Endodermal cell (in vitro differentiated cells): Measurements from ENCODE around the gene CDC42BPB. TPM values are rescaled to one million over a fixed set of nuclear protein-coding genes. Genes with fewer than 3 reads are reported as not detected.

ENCODE experiments used
- DNase-seq: peaks from one replicate; pipeline ENCODE4 v3.0.0-alpha.2; 2017
- H3K27ac ChIP-seq: 2 replicates; pipeline ENCODE4 v1.5.1; 2013; ENCODE audit warnings: mild to moderate bottlenecking, low read depth, low read length, moderate library complexity
- H3K27me3 ChIP-seq: 2 replicates; pipeline ENCODE4 v1.6.1; 2013; ENCODE audit warnings: mild to moderate bottlenecking, low read length, moderate library complexity; ENCODE audit not compliant: insufficient read depth, control insufficient read depth, poor library complexity, severe bottlenecking
- H3K36me3 ChIP-seq: 2 replicates; pipeline ENCODE4 v1.7.0; 2013; ENCODE audit warnings: mild to moderate bottlenecking, low read length, moderate library complexity; ENCODE audit not compliant: control insufficient read depth, insufficient read depth
- H3K4me1 ChIP-seq: one replicate; pipeline ENCODE4 v1.7.0; 2013; ENCODE audit warnings: low read length; ENCODE audit not compliant: control insufficient read depth, insufficient read depth
- H3K4me3 ChIP-seq: 2 replicates; pipeline ENCODE4 v1.5.1; 2013; ENCODE audit warnings: mild to moderate bottlenecking, low read length, moderate library complexity
- H3K9ac ChIP-seq: 2 replicates; pipeline ENCODE4 v1.6.1; 2013; ENCODE audit warnings: mild to moderate bottlenecking, low read length, moderate library complexity; ENCODE audit not compliant: poor library complexity, severe bottlenecking; ENCODE audit errors: extremely low read depth
- H3K9me3 ChIP-seq: 2 replicates; pipeline ENCODE4 v1.6.1; 2013; ENCODE audit warnings: mild to moderate bottlenecking, low read length, moderate library complexity; ENCODE audit not compliant: control insufficient read depth
- H3K27ac Mint-ChIP-seq: 2 replicates; pipeline ENCODE4 v1.8.0; 2020; ENCODE audit warnings: mixed read lengths
- H3K27me3 Mint-ChIP-seq: 2 replicates; pipeline ENCODE4 v1.8.0; 2021; ENCODE audit warnings: mild to moderate bottlenecking, mixed read lengths; ENCODE audit not compliant: insufficient read depth
- H3K36me3 Mint-ChIP-seq: 2 replicates; pipeline ENCODE4 v1.8.0; 2020; ENCODE audit warnings: low read depth, mixed read lengths
- H3K4me1 Mint-ChIP-seq: 2 replicates; pipeline ENCODE4 v1.8.0; 2020; ENCODE audit warnings: mixed read lengths
- H3K4me3 Mint-ChIP-seq: 2 replicates; pipeline ENCODE4 v1.8.0; 2020; ENCODE audit warnings: mild to moderate bottlenecking, moderate library complexity, mixed read lengths
- H3K9me3 Mint-ChIP-seq: 2 replicates; pipeline ENCODE4 v1.8.0; 2020; ENCODE audit warnings: mild to moderate bottlenecking, mixed read lengths
- WGBS, 2 experiments: methylation state at CpG; one replicate each; pipeline versions ENCODE4 v1.1.5 to v1.1.7; 2013; ENCODE audit warnings: missing lambda C conversion rate in 2 of 2, mixed read lengths in 1 of 2; ENCODE audit not compliant: insufficient coverage in 1 of 2, insufficient read length in 1 of 2; 5-methylcytosine and 5-hydroxymethylcytosine counted together
- total RNA-seq, 2 donors: library from RNA; stranded (reverse); fragmentation: NEBNext Ultra II Directional in 1 of 2; extraction: Animal tissue kit (Norgen Biotek cat#: 25700) in 1 of 2; gene quantifications; 2 replicates in 1 of 2; 3 replicates in 1 of 2; pipeline ENCODE4 v1.2.1, GENCODE V29; 2021
- TF ChIP-seq, protein P1 (sequence below): fragments of 200-600 bp; sonication (generic); conservative IDR thresholded peaks from 2 replicates; pipeline ENCODE4 v1.5.0; 2021; ENCODE audit warnings: antibody characterized with exemption, mild to moderate bottlenecking

The CDC42BPB gene
- total RNA-seq, 2 donors from 2014 or later = 120 to 123 TPM

GRCh38 chr14:103021684-103022001 is 35.7 kb downstream of the CDC42BPB start:
- H3K27ac ChIP-seq = no peak overlapping the region
- peaks cover 16% of the 10 kb centered on the region for H3K9me3 Mint-ChIP-seq
- H3K27me3 Mint-ChIP-seq = no peaks in the 10 kb centered on the region

DNA sequence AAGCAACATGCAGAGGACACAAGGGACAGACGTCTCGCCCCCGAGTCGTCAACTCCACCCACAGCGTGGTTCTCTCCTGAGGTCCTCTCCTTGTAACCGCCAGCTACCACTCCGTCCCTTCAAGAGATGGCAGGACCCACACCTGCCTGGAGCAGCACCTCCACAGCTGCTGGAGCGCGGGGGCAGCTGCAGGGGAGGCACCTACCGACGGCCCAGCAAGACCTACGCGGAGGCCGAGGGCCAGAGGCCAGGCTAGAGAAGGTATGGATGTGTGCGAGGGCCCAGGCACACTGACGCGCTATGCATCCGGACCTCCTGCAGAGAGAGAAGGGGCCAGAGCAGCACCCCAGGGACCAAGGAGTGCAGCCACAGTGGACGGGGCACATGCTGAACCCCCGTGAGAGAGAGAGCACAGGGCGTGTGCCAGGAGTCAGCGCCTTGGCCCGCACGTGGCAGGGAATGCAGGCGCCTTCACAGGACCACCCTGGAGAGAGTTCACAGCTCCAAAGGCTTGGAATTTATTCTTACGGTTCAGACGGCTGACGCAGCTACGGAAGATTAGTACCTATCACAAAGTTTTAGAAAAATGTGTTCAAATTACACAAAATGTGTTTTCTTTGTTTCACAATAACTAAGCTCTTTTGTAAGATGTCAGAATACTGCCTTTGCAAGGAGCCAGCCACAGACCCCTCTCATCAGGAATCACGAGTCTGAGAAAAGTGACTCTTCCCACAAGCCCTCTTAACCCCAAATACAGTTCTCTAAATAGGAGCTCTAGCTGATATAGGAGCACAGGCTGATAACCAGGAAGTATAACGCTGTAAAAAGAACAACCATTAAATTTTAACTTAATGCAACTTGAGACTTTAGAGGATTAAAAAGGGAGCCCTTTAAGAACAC is 36.8 kb downstream of the CDC42BPB start:
- Histone ChIP-seq H3K4me1 (no peaks in the 10 kb centered on the region), H3K36me3 (peaks cover 21% of the 10 kb centered on the region), H3K9ac (no peak overlapping the region), H3K4me3 (no peak overlapping the region), H3K9me3 (no peaks in the 10 kb centered on the region), H3K27ac (no peak overlapping the region), H3K27me3 (no peaks in the 10 kb centered on the region)
- DNase-seq = no peak
- peaks cover 24% of the 10 kb centered on the region for H3K36me3 Mint-ChIP-seq
- H3K27ac Mint-ChIP-seq = peak overlapping the region; percentile 39
- WGBS, 2 experiments = 94 to 96% methylated on average over 28 to 31 of the region's 31 CpGs
- no peak overlapping the region for H3K4me3 Mint-ChIP-seq
- no peaks in the 10 kb centered on the region for H3K27me3 Mint-ChIP-seq
- H3K4me1 Mint-ChIP-seq = peaks cover 22% of the 10 kb centered on the region
- peaks cover 7% of the 10 kb centered on the region for H3K9me3 Mint-ChIP-seq
- TF ChIP-seq, protein P1, sequence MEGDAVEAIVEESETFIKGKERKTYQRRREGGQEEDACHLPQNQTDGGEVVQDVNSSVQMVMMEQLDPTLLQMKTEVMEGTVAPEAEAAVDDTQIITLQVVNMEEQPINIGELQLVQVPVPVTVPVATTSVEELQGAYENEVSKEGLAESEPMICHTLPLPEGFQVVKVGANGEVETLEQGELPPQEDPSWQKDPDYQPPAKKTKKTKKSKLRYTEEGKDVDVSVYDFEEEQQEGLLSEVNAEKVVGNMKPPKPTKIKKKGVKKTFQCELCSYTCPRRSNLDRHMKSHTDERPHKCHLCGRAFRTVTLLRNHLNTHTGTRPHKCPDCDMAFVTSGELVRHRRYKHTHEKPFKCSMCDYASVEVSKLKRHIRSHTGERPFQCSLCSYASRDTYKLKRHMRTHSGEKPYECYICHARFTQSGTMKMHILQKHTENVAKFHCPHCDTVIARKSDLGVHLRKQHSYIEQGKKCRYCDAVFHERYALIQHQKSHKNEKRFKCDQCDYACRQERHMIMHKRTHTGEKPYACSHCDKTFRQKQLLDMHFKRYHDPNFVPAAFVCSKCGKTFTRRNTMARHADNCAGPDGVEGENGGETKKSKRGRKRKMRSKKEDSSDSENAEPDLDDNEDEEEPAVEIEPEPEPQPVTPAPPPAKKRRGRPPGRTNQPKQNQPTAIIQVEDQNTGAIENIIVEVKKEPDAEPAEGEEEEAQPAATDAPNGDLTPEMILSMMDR = no peak

More at GRCh38 chr14:103021684-103022001, 35.7 kb downstream of the CDC42BPB start:
- Mint-ChIP-seq H3K27ac (no peak overlapping the region), H3K4me3 (no peak overlapping the region), H3K36me3 (peaks cover 29% of the 10 kb centered on the region), H3K4me1 (peaks cover 22% of the 10 kb centered on the region)
- 94 to 97% methylated on average over 6 to 11 of the region's 11 CpGs for WGBS, 2 experiments
- Histone ChIP-seq H3K27me3 (no peaks in the 10 kb centered on the region), H3K4me1 (no peaks in the 10 kb centered on the region), H3K4me3 (no peak overlapping the region), H3K9ac (no peak overlapping the region), H3K9me3 (peaks cover 7% of the 10 kb centered on the region), H3K36me3 (peaks cover 21% of the 10 kb centered on the region)
- TF ChIP-seq, protein P1 = no peak
- DNase-seq = no peak

DNA sequence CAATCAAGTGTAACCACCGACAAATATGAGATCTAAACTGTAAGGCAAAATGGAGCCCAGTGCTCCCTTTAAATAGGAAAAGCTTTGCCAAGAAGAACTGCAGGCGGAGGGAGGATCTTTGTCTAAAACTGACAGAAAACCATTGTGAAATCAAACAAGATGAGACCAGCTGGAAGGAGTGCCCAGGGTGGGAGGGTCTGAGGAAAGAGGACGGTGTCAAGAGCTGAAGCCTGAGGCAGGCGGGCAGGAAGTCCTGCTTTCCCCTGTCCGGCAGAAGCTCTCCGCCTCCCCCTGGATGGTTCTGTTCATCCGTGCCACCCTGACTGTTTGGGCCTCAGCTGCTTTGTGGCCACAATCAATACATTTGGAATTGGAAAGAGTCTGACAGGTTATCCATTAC is 37.5 kb downstream of the CDC42BPB start:
- H3K27ac Mint-ChIP-seq = no peak overlapping the region
- peaks cover 25% of the 10 kb centered on the region for H3K36me3 Mint-ChIP-seq
- Histone ChIP-seq H3K9ac (no peak overlapping the region), H3K4me3 (no peak overlapping the region), H3K4me1 (no peaks in the 10 kb centered on the region), H3K27ac (peak overlapping the region; percentile 49), H3K27me3 (no peaks in the 10 kb centered on the region), H3K9me3 (no peaks in the 10 kb centered on the region), H3K36me3 (peaks cover 21% of the 10 kb centered on the region)
- no peak overlapping the region for H3K4me3 Mint-ChIP-seq
- peaks cover 28% of the 10 kb centered on the region for H3K4me1 Mint-ChIP-seq
- H3K27me3 Mint-ChIP-seq = no peaks in the 10 kb centered on the region
- peaks cover 7% of the 10 kb centered on the region for H3K9me3 Mint-ChIP-seq
- no peak for DNase-seq
- TF ChIP-seq, protein P1 = no peak
- 78 to 84% methylated on average over 7 of the region's 7 CpGs for WGBS, 2 experiments
